Neuronal stem cell (in vitro differentiated cells): ENCODE results near the gene TRAF4.

Experiments
- DNase-seq: peaks from one replicate; pipeline ENCODE4 v3.0.0-alpha.2; 2013; ENCODE audit warnings: low spot score
- H2AFZ ChIP-seq: one replicate; pipeline ENCODE4 v1.6.1; 2013; ENCODE audit warnings: mild to moderate bottlenecking, low read length, inconsistent platforms
- H2AK5ac ChIP-seq: 2 replicates; pipeline ENCODE4 v1.6.1; 2013; ENCODE audit warnings: low read depth, mild to moderate bottlenecking, inconsistent platforms, low read length, moderate library complexity, mixed read lengths
- H2BK120ac ChIP-seq: 2 replicates; pipeline ENCODE4 v1.6.1; 2013; ENCODE audit warnings: low read depth, mild to moderate bottlenecking, inconsistent platforms, low read length, moderate library complexity, mixed read lengths
- H2BK12ac ChIP-seq: one replicate; pipeline ENCODE4 v1.6.1; 2013; ENCODE audit warnings: low read length, inconsistent platforms
- H2BK15ac ChIP-seq: 2 replicates; pipeline ENCODE4 v1.6.1; 2013; ENCODE audit warnings: mild to moderate bottlenecking, low read length, inconsistent platforms, mixed read lengths
- H2BK5ac ChIP-seq: one replicate; pipeline ENCODE4 v1.6.1; 2013; ENCODE audit warnings: inconsistent platforms, mild to moderate bottlenecking, low read length, moderate library complexity
- H3K14ac ChIP-seq: one replicate; pipeline ENCODE4 v1.6.1; 2013; ENCODE audit warnings: low read length, inconsistent platforms
- H3K18ac ChIP-seq: 2 replicates; pipeline ENCODE4 v1.6.1; 2013; ENCODE audit warnings: low read length, inconsistent platforms
- H3K23ac ChIP-seq: 2 replicates; pipeline ENCODE4 v1.6.1; 2013; ENCODE audit warnings: low read depth, mild to moderate bottlenecking, mixed read lengths, low read length, inconsistent platforms; ENCODE audit not compliant: poor library complexity
- H3K27ac ChIP-seq: replicated peaks from 3 replicates; pipeline ENCODE4 v1.5.1; 2013; ENCODE audit warnings: low read length, inconsistent platforms
- H3K27me3 ChIP-seq, 3 experiments: 2 replicates each; pipeline ENCODE4 v1.6.1; 2013; ENCODE audit warnings: low read length in 3 of 3, mild to moderate bottlenecking in 2 of 3, inconsistent platforms in 1 of 3, low read depth in 1 of 3, mixed read lengths in 1 of 3, moderate library complexity in 1 of 3; ENCODE audit not compliant: control insufficient read depth in 3 of 3, insufficient read depth in 3 of 3
- H3K36me3 ChIP-seq, 2 donors: replicated peaks in 1 of 2; 2 replicates each; pipeline ENCODE4 v1.6.1; 2013; ENCODE audit warnings: low read length in 2 of 2; ENCODE audit not compliant: control insufficient read depth in 2 of 2, insufficient read depth in 2 of 2
- H3K4ac ChIP-seq: 2 replicates; pipeline ENCODE4 v1.6.1; 2013; ENCODE audit warnings: inconsistent platforms, mild to moderate bottlenecking, low read length, moderate library complexity
- H3K4me1 ChIP-seq, 2 donors: 1 replicate in 1 of 2; 2 replicates in 1 of 2; pipeline ENCODE4 v1.6.1; 2013; ENCODE audit warnings: low read length in 2 of 2, low read depth in 1 of 2; ENCODE audit not compliant: control insufficient read depth in 2 of 2, insufficient read depth in 1 of 2
- H3K4me2 ChIP-seq: one replicate; pipeline ENCODE4 v1.6.1; 2013; ENCODE audit warnings: mild to moderate bottlenecking, low read length, inconsistent platforms; ENCODE audit not compliant: insufficient read depth, poor library complexity, severe bottlenecking
- H3K4me3 ChIP-seq, 2 donors: 2 replicates each; pipeline ENCODE4 v1.5.1; 2013; ENCODE audit warnings: low read length in 2 of 2, mild to moderate bottlenecking in 2 of 2, inconsistent platforms in 1 of 2, moderate library complexity in 1 of 2
- H3K79me1 ChIP-seq: one replicate; pipeline ENCODE4 v1.6.1; 2013; ENCODE audit warnings: low read depth, mild to moderate bottlenecking, inconsistent platforms, low read length, moderate library complexity
- H3K9ac ChIP-seq: one replicate; pipeline ENCODE4 v1.6.1; 2013; ENCODE audit warnings: mild to moderate bottlenecking, low read depth, low read length, inconsistent platforms; ENCODE audit not compliant: poor library complexity
- H3K9me3 ChIP-seq, 2 donors: replicated peaks in 1 of 2; 2 replicates each; pipeline versions ENCODE3 to v1.6.1; 2013; ENCODE audit warnings: low read length in 2 of 2, mild to moderate bottlenecking in 2 of 2, inconsistent platforms in 1 of 2, low read depth in 1 of 2, mixed read lengths in 1 of 2, moderate library complexity in 1 of 2; ENCODE audit not compliant: control insufficient read depth in 2 of 2, insufficient read depth in 1 of 2
- H4K8ac ChIP-seq: one replicate; pipeline ENCODE4 v1.6.1; 2013; ENCODE audit warnings: low read depth, mild to moderate bottlenecking, inconsistent platforms, low read length, moderate library complexity
- H4K91ac ChIP-seq: one replicate; pipeline ENCODE4 v1.6.1; 2013; ENCODE audit warnings: low read length, low read depth, mild to moderate bottlenecking, inconsistent platforms; ENCODE audit not compliant: poor library complexity
- WGBS, 2 donors: extraction: QIAGEN DNeasy Blood & Tissue Kit; methylation state at CpG; one replicate each; pipeline ENCODE4 v1.1.7; 2013; ENCODE audit warnings: missing lambda C conversion rate in 2 of 2, mixed read lengths in 1 of 2; ENCODE audit not compliant: insufficient read length in 2 of 2, insufficient replicate concordance in 1 of 2; ENCODE audit errors: extremely low coverage in 2 of 2; 5-methylcytosine and 5-hydroxymethylcytosine counted together

TRAF4 gene

GRCh38 chr17:28749516-28750177 is 5.8 kb downstream of the TRAF4 start:
- Histone ChIP-seq H3K4me3 (no peak overlapping the region), H3K4me1 (peaks cover 19 to 27% of the 10 kb centered on the region in 2 donors), H3K79me1 (peaks cover 26% of the 10 kb centered on the region), H2BK120ac (peak overlapping the region; percentile 18), H2BK12ac (no peak overlapping the region), H4K91ac (no peak overlapping the region), H3K27ac (peak overlapping the region; percentile 51), H2BK15ac (no peak overlapping the region), H3K9me3 (peaks cover 0 to 2% of the 10 kb centered on the region in 2 donors), H3K18ac (no peak overlapping the region), H3K14ac (no peak overlapping the region), H3K27me3 (no peaks in the 10 kb centered on the region), H3K36me3 (peaks cover 55 to 85% of the 10 kb centered on the region in 2 donors), H2AFZ (no peak overlapping the region), H3K9ac (no peak overlapping the region), H2AK5ac (no peak overlapping the region), H3K4ac (no peak overlapping the region), H3K23ac (peak overlapping the region; percentile 61), H2BK5ac (no peak overlapping the region), H3K4me2 (no peak overlapping the region), H4K8ac (no peak overlapping the region)
- no CpG with 5 or more reads among the region's 11 CpGs for WGBS, 2 donors
- DNase-seq: no peak

- Histone ChIP-seq H3K27me3 (no peaks in the 10 kb centered on the region), H2BK5ac (no peak overlapping the region), H3K14ac (no peak overlapping the region), H4K91ac (no peak overlapping the region), H3K4me2 (no peak overlapping the region), H2AFZ (no peak overlapping the region), H3K4me3 (no peak overlapping the region), H3K4ac (no peak overlapping the region), H3K27ac (no peak overlapping the region), H2BK15ac (no peak overlapping the region), H2BK120ac (no peak overlapping the region), H3K36me3 (peaks cover 55 to 86% of the 10 kb centered on the region in 2 donors), H3K79me1 (peaks cover 23% of the 10 kb centered on the region), H3K23ac (no peak overlapping the region), H3K9ac (no peak overlapping the region), H4K8ac (no peak overlapping the region), H3K4me1 (peaks cover 19 to 27% of the 10 kb centered on the region in 2 donors), H3K18ac (no peak overlapping the region), H3K9me3 (peaks cover 0 to 2% of the 10 kb centered on the region in 2 donors), H2AK5ac (no peak overlapping the region), H2BK12ac (no peak overlapping the region)
- DNase-seq: peak; percentile 89
- no CpG with 5 or more reads among the region's 20 CpGs for WGBS, 2 donors
These were observed 6.6 kb downstream of the TRAF4 start for GRCh38 chr17:28750178-28751047.

- H3K36me3 ChIP-seq: peaks cover 48 to 85% of the 10 kb centered on the region in 2 donors
- H2AK5ac ChIP-seq: no peak overlapping the region
- peaks cover 0 to 2% of the 10 kb centered on the region in 2 donors for H3K9me3 ChIP-seq
- WGBS, 2 donors: no CpG with 5 or more reads among the region's 10 CpGs
- H3K4me3 ChIP-seq: no peak overlapping the region
- H2BK120ac ChIP-seq: no peak overlapping the region
- H2BK12ac ChIP-seq: no peak overlapping the region
- no peak for DNase-seq
- no peak overlapping the region for H4K91ac ChIP-seq
- no peak overlapping the region for H4K8ac ChIP-seq
- H3K27me3 ChIP-seq: no peaks in the 10 kb centered on the region
- no peak overlapping the region for H3K18ac ChIP-seq
- no peak overlapping the region for H3K14ac ChIP-seq
- H3K9ac ChIP-seq: no peak overlapping the region
- no peak overlapping the region for H3K4ac ChIP-seq
- H2BK15ac ChIP-seq: no peak overlapping the region
- H3K4me2 ChIP-seq: no peak overlapping the region
- H2BK5ac ChIP-seq: no peak overlapping the region
- H3K79me1 ChIP-seq: peaks cover 13% of the 10 kb centered on the region
- no peak overlapping the region for H2AFZ ChIP-seq
- peaks cover 7 to 13% of the 10 kb centered on the region in 2 donors for H3K4me1 ChIP-seq
- H3K27ac ChIP-seq: no peak overlapping the region
- no peak overlapping the region for H3K23ac ChIP-seq
These were observed 8.0 kb downstream of the TRAF4 start for GRCh38 chr17:28751600-28752366.
